Gastroesophageal sphincter (tissue), 3 donors: Measurements from ENCODE around the gene ACAP3.

Experiments
- EP300 ChIP-seq: sonication (generic); formaldehyde crosslinking; IDR thresholded peaks from one replicate; pipeline ENCODE4 v1.6.1; 2017; ENCODE audit warnings: antibody characterized with exemption, mild to moderate bottlenecking
- POLR2A ChIP-seq, 2 donors: fragments of 450-650 bp; IDR thresholded peaks; one replicate each; pipeline ENCODE4 v1.6.1; 2017; ENCODE audit warnings: antibody characterized with exemption in 2 of 2, mild to moderate bottlenecking in 2 of 2, moderate library complexity in 1 of 2
- TF ChIP-seq, protein P1 (sequence below), 4 experiments: fragments of 200-600 bp in 2 of 4; fragments of 450-650 bp in 2 of 4; sonication (generic) in 1 of 4; IDR thresholded peaks; one replicate each; pipeline ENCODE4 v1.5.1; 2017 to 2019; ENCODE audit warnings: antibody characterized with exemption in 4 of 4, mild to moderate bottlenecking in 2 of 4, moderate library complexity in 2 of 4

DNA sequence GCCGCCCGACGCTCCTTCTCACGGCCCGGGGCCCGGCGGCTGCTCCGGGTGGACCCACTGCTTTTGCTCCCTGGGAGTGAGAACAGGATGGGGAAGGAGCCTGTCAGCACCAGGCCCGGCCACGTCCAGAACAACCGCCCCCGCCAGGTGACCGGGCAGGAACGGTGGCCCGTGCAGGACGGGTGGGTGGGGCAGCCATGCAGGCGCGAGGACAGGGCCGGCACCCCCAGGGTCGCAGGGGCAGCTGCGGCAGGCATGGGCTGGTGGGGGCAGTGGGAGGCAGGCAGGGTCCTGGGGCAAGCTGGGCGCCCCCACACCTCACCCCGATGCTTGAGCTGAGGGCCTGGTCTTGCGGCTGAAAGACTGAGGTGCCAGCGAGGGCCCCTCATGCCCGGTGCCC lies 28.7 kb upstream of the ACAP3 start:
- TF ChIP-seq POLR2A (IDR thresholded peaks at IDR 0.05) (no peak), EP300 (no peak)
- TF ChIP-seq, protein P1, sequence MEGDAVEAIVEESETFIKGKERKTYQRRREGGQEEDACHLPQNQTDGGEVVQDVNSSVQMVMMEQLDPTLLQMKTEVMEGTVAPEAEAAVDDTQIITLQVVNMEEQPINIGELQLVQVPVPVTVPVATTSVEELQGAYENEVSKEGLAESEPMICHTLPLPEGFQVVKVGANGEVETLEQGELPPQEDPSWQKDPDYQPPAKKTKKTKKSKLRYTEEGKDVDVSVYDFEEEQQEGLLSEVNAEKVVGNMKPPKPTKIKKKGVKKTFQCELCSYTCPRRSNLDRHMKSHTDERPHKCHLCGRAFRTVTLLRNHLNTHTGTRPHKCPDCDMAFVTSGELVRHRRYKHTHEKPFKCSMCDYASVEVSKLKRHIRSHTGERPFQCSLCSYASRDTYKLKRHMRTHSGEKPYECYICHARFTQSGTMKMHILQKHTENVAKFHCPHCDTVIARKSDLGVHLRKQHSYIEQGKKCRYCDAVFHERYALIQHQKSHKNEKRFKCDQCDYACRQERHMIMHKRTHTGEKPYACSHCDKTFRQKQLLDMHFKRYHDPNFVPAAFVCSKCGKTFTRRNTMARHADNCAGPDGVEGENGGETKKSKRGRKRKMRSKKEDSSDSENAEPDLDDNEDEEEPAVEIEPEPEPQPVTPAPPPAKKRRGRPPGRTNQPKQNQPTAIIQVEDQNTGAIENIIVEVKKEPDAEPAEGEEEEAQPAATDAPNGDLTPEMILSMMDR (IDR thresholded peaks at IDR 0.05), result no peak
